B cell (primary cell): Measurements from ENCODE around the gene MRC2. TPM values are rescaled to one million over a fixed set of nuclear protein-coding genes. Genes with fewer than 3 reads are reported as not detected.

Source experiments
- ATAC-seq: fragments of 200-7000 bp; cut with Tn5 transposase; one replicate; pipeline ENCODE4 v1.10.0; 2021; ENCODE audit warnings: low read depth, mild to moderate bottlenecking, moderate number of reproducible peaks, moderate library complexity
- CTCF ChIA-PET: fragments of 350-600 bp; sonication (Branson Sonifier 250); formaldehyde crosslinking; loops from one replicate; lab custom pipeline; 2021; ENCODE audit warnings: antibody characterized with exemption, inconsistent platforms; lab: Charles Lee
- POLR2A ChIA-PET: fragments of 350-600 bp; sonication (Branson Sonifier 250); formaldehyde crosslinking; loops from one replicate; lab custom pipeline; 2021; ENCODE audit warnings: antibody characterized with exemption; lab: Charles Lee
- DNase-seq: peaks from one replicate; pipeline ENCODE4 v3.0.0; 2013
- H2AFZ ChIP-seq: 2 replicates; pipeline ENCODE4 v1.6.1; 2012; ENCODE audit warnings: mild to moderate bottlenecking, low read depth, low read length; ENCODE audit not compliant: insufficient read depth, poor library complexity, severe bottlenecking
- H3K27ac ChIP-seq, 2 donors: 1 replicate in 1 of 2; 2 replicates in 1 of 2; pipeline ENCODE4 v1.5.1; 2012 to 2013; ENCODE audit warnings: low read length in 2 of 2, mild to moderate bottlenecking in 2 of 2, moderate library complexity in 1 of 2
- H3K27me3 ChIP-seq, 4 experiments: fragments of 200-600 bp in 1 of 4; sonication (generic) in 1 of 4; replicated peaks in 1 of 4; 1 replicate in 2 of 4; 2 replicates in 2 of 4; pipeline versions ENCODE4 v1.6.1 to v1.7.0; 2013 to 2016; ENCODE audit warnings: low read length in 3 of 4, mild to moderate bottlenecking in 2 of 4, mixed read lengths in 1 of 4, moderate library complexity in 1 of 4; ENCODE audit not compliant: insufficient read depth in 4 of 4, control insufficient read depth in 3 of 4; ENCODE audit errors: control extremely low read depth in 1 of 4
- H3K36me3 ChIP-seq, 2 experiments: replicated peaks in 1 of 2; 1 replicate in 1 of 2; 2 replicates in 1 of 2; pipeline versions ENCODE4 v1.6.1 to v1.7.1; 2013; ENCODE audit warnings: low read length in 1 of 2; ENCODE audit not compliant: insufficient read depth in 2 of 2, control insufficient read depth in 1 of 2; ENCODE audit errors: control extremely low read depth in 1 of 2, extremely low read depth in 1 of 2
- H3K4me1 ChIP-seq, 2 donors: fragments of 200-600 bp in 1 of 2; sonication (generic) in 1 of 2; 1 replicate in 1 of 2; 2 replicates in 1 of 2; pipeline versions ENCODE4 v1.5.1 to v1.6.1; 2013 to 2017; ENCODE audit warnings: low read length in 2 of 2; ENCODE audit not compliant: control insufficient read depth in 2 of 2, insufficient read depth in 2 of 2
- H3K4me2 ChIP-seq: replicated peaks from 2 replicates; pipeline ENCODE3; 2012; ENCODE audit warnings: mild to moderate bottlenecking, low read depth, low read length; ENCODE audit not compliant: poor library complexity, severe bottlenecking
- H3K4me3 ChIP-seq, 5 experiments: fragments of 200-600 bp in 1 of 5; sonication (generic) in 1 of 5; 1 replicate in 3 of 5; 2 replicates in 2 of 5; pipeline versions ENCODE4 v1.5.1 to v1.7.0; 2011 to 2016; ENCODE audit warnings: low read length in 4 of 5, mild to moderate bottlenecking in 4 of 5, low read depth in 2 of 5, control low read depth in 1 of 5, moderate library complexity in 1 of 5; ENCODE audit not compliant: insufficient read depth in 1 of 5; ENCODE audit errors: control extremely low read depth in 1 of 5, extremely low read depth in 1 of 5
- H3K79me2 ChIP-seq: fragments of 200-600 bp; sonication (generic); one replicate; pipeline ENCODE4 v1.6.0; 2016; ENCODE audit warnings: low read length; ENCODE audit not compliant: control insufficient read depth, insufficient read depth
- H3K9ac ChIP-seq: fragments of 200-600 bp; sonication (generic); 2 replicates; pipeline ENCODE4 v1.6.1; 2017; ENCODE audit warnings: mild to moderate bottlenecking, low read length, moderate library complexity
- H3K9me3 ChIP-seq, 3 donors: one replicate each; pipeline versions ENCODE4 v1.6.1 to v1.7.1; 2013; ENCODE audit warnings: low read length in 2 of 3; ENCODE audit not compliant: control insufficient read depth in 2 of 3, insufficient read depth in 1 of 3; ENCODE audit errors: control extremely low read depth in 1 of 3
- H4K20me1 ChIP-seq: 2 replicates; pipeline ENCODE4 v1.6.0; 2012; ENCODE audit warnings: mild to moderate bottlenecking, low read length; ENCODE audit not compliant: insufficient read depth, control insufficient read depth, poor library complexity, severe bottlenecking
- H3K27ac Mint-ChIP-seq: one replicate; pipeline ENCODE4 v1.8.0; 2021; ENCODE audit warnings: mixed read lengths
- H3K27me3 Mint-ChIP-seq: one replicate; pipeline ENCODE4 v1.8.0; 2021; ENCODE audit warnings: mixed read lengths
- H3K4me1 Mint-ChIP-seq: one replicate; pipeline ENCODE4 v1.8.0; 2021; ENCODE audit warnings: mixed read lengths
- H3K4me3 Mint-ChIP-seq: one replicate; pipeline ENCODE4 v1.8.0; 2021; ENCODE audit warnings: mixed read lengths
- H3K9me3 Mint-ChIP-seq: one replicate; pipeline ENCODE4 v1.8.0; 2022; ENCODE audit warnings: mixed read lengths; ENCODE audit not compliant: insufficient read depth
- EZH2 ChIP-seq: IDR thresholded peaks from 2 replicates; pipeline ENCODE4 v1.6.1; 2012; ENCODE audit warnings: borderline replicate concordance, low read depth, mild to moderate bottlenecking, moderate library complexity, low read length; ENCODE audit not compliant: insufficient read depth, poor library complexity, severe bottlenecking
- WGBS: methylation state at CpG from one replicate; pipeline ENCODE4 v1.1.5; 2013; ENCODE audit warnings: missing lambda C conversion rate; ENCODE audit not compliant: insufficient coverage; 5-methylcytosine and 5-hydroxymethylcytosine counted together
- intact Hi-C: fragments of 100-400 bp; cut with micrococcal nuclease; formaldehyde crosslinking; loops from one replicate; pipeline ENCODE4 v1.10.0; 2022
- polyA plus RNA-seq: library from polyadenylated mRNA; depleted of rRNA; stranded (reverse); fragments of >200 nt; gene quantifications from 2 replicates; pipeline ENCODE4 v1.2.3, GENCODE V29; 2012
- total RNA-seq, 2 donors: library from RNA; stranded (reverse); fragments of 120-200 nt in 1 of 2; gene quantifications; 1 replicate in 1 of 2; 2 replicates in 1 of 2; pipeline versions ENCODE4 v1.2.3 to v1.2.4, GENCODE V29; 2013 to 2022
- TF ChIP-seq, protein P1 (sequence below): fragments of 200-600 bp; IDR thresholded peaks from one replicate; pipeline ENCODE4 v1.8.0; 2022; ENCODE audit warnings: antibody characterized with exemption, mild to moderate bottlenecking

MRC2 gene
- total and polyA plus RNA-seq, 2 donors (not counting 1 experiment from before 2014, with no cell fraction given) = 0.09 to 0.34 TPM

DNA sequence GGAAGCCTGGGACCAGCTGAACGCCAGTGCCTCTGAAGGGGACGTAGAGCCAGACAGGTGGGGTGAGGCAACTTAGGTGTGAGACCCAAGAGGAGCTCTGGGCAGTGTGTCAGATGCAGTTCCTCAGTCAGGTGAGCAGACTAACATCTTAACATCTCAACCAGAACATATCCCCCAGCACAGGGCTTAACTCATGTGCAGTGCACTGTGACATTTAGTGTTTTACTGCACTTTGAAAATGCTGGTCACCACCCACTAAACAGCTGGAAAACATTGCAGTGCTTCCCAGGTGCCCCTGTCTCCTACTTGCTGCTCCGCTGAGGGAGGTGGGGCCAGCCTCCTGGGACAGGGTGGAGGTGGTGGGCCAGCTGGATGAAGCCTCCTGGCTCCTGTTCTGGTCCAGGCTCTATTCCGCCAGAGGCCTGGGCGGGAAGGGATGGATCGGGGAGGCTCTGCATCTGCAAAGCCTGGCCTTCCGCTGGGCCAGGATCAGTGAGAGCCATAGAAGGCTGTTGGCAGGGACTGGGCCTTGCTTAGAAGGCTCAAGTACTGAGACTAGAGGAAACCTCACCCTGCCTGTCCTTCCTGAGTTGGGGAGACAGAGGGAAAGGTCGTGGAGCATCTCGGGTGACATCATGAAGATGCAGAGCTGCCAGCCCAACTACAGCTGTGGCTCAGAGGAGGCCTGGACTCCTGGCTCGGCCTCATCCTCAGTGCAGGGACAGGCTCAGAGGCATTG, 7.9 kb upstream of the MRC2 start:
- H3K27ac ChIP-seq = no peak overlapping the region
- H3K4me3 ChIP-seq = no peak overlapping the region
- no peak overlapping the region for H3K9ac ChIP-seq
- CTCF ChIA-PET = no interaction called here
- intact Hi-C loops = no loop called here
- no peak overlapping the region for H2AFZ ChIP-seq
- H3K27me3 ChIP-seq = no peaks in the 10 kb centered on the region
- no peaks in the 10 kb centered on the region for H3K9me3 ChIP-seq
- peaks cover 0 to 13% of the 10 kb centered on the region in 2 experiments for H3K36me3 ChIP-seq
- H3K79me2 ChIP-seq = no peaks in the 10 kb centered on the region
- no peaks in the 10 kb centered on the region for H3K4me1 Mint-ChIP-seq
- no peaks in the 10 kb centered on the region for H3K27me3 Mint-ChIP-seq
- no peaks in the 10 kb centered on the region for H4K20me1 ChIP-seq
- 91% methylated on average over 9 of the region's 10 CpGs for WGBS
- no peak for ATAC-seq
- POLR2A ChIA-PET = no interaction called here
- H3K27ac Mint-ChIP-seq = no peak overlapping the region
- DNase-seq = no peak
- TF ChIP-seq, protein P1, sequence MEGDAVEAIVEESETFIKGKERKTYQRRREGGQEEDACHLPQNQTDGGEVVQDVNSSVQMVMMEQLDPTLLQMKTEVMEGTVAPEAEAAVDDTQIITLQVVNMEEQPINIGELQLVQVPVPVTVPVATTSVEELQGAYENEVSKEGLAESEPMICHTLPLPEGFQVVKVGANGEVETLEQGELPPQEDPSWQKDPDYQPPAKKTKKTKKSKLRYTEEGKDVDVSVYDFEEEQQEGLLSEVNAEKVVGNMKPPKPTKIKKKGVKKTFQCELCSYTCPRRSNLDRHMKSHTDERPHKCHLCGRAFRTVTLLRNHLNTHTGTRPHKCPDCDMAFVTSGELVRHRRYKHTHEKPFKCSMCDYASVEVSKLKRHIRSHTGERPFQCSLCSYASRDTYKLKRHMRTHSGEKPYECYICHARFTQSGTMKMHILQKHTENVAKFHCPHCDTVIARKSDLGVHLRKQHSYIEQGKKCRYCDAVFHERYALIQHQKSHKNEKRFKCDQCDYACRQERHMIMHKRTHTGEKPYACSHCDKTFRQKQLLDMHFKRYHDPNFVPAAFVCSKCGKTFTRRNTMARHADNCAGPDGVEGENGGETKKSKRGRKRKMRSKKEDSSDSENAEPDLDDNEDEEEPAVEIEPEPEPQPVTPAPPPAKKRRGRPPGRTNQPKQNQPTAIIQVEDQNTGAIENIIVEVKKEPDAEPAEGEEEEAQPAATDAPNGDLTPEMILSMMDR = no peak
- TF ChIP-seq EZH2 = no peak
- no peaks in the 10 kb centered on the region for H3K4me1 ChIP-seq
- H3K9me3 Mint-ChIP-seq = no peaks in the 10 kb centered on the region
- H3K4me2 ChIP-seq = no peak overlapping the region
- H3K4me3 Mint-ChIP-seq = no peak overlapping the region

DNA sequence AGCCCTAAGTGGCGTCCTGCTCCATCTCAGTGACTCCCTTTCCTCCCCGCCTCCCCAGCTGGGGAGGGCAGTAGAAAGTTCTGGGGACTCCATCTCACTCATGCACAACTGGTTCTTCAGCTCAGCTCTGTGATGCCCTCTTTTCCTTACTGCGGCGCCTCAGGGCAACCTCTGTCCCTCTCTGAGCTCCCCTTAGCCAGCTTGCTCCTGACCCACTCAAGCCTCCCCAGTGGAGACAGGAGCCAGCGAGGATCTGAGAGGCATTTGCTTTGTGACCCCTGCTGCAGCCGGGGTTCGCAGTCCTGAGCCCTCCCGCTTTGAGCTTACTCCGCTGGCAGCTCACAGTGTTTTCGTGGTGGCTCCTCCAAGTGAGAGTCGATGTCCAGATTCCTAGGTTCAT, 6.2 kb upstream of the MRC2 start:
- Histone ChIP-seq H3K4me1 (no peaks in the 10 kb centered on the region), H3K4me2 (no peak overlapping the region), H3K9ac (no peak overlapping the region), H2AFZ (no peak overlapping the region), H3K4me3 (no peak overlapping the region), H3K79me2 (no peaks in the 10 kb centered on the region), H3K36me3 (peaks cover 0 to 2% of the 10 kb centered on the region in 2 experiments), H3K27me3 (no peaks in the 10 kb centered on the region), H3K9me3 (no peaks in the 10 kb centered on the region), H4K20me1 (no peaks in the 10 kb centered on the region), H3K27ac (no peak overlapping the region)
- H3K27ac Mint-ChIP-seq = no peak overlapping the region
- TF ChIP-seq, protein P1 = no peak
- TF ChIP-seq EZH2 = no peak
- CTCF ChIA-PET = no interaction called here
- H3K9me3 Mint-ChIP-seq = no peaks in the 10 kb centered on the region
- POLR2A ChIA-PET = no interaction called here
- DNase-seq = no peak
- ATAC-seq = no peak
- 93% methylated on average over 10 of the region's 11 CpGs for whole genome bisulfite sequencing
- no peak overlapping the region for H3K4me3 Mint-ChIP-seq
- peaks cover 3% of the 10 kb centered on the region for H3K27me3 Mint-ChIP-seq
- intact Hi-C loops = no loop called here
- no peaks in the 10 kb centered on the region for H3K4me1 Mint-ChIP-seq
